HL-60 (cell line): Measurements from ENCODE around the gene TIPIN.

ENCODE experiments used
- POLR2AphosphoS5 ChIP-seq: IDR thresholded peaks from 2 replicates; pipeline ENCODE4 v1.6.1; 2012; ENCODE audit warnings: low read depth
- TF ChIP-seq, protein P1 (sequence below): IDR thresholded peaks from one replicate; pipeline ENCODE4 v1.5.1; 2011; ENCODE audit warnings: low read length, control low read depth, inconsistent platforms; ENCODE audit not compliant: insufficient read depth

DNA sequence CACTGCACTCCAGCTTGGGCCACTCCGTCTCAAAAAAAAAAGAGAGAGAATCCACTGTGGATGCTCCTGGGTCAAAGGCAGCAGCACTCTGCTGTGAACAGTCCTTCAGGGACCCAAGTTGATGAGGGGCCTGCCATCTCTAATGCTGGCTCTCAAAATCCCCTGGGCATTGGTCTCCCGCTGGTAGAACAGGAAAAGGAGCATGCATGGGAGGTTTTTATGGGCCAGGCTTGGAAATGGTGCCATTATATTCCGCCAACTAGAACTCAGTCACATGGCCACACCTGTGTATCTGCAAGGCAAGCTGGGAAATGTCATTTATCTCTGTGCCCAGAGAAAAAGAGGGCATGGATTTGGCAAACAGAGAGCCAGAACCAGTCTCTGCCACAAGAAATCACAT is 66.5 kb downstream of the TIPIN start:
- TF ChIP-seq, protein P1, sequence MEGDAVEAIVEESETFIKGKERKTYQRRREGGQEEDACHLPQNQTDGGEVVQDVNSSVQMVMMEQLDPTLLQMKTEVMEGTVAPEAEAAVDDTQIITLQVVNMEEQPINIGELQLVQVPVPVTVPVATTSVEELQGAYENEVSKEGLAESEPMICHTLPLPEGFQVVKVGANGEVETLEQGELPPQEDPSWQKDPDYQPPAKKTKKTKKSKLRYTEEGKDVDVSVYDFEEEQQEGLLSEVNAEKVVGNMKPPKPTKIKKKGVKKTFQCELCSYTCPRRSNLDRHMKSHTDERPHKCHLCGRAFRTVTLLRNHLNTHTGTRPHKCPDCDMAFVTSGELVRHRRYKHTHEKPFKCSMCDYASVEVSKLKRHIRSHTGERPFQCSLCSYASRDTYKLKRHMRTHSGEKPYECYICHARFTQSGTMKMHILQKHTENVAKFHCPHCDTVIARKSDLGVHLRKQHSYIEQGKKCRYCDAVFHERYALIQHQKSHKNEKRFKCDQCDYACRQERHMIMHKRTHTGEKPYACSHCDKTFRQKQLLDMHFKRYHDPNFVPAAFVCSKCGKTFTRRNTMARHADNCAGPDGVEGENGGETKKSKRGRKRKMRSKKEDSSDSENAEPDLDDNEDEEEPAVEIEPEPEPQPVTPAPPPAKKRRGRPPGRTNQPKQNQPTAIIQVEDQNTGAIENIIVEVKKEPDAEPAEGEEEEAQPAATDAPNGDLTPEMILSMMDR, result no peak
- no peak for TF ChIP-seq POLR2AphosphoS5
